HG03575 (cell line): ENCODE results near the gene HDAC10.

Experiments
- ATAC-seq: cut with Tn5 transposase; IDR thresholded peaks from one replicate; pipeline ENCODE4 v1.9.1; 2021; ENCODE audit not compliant: unreplicated experiment, insufficient number of reproducible peaks, low FRiP score; ENCODE audit errors: extremely low read depth

HDAC10 gene

DNA sequence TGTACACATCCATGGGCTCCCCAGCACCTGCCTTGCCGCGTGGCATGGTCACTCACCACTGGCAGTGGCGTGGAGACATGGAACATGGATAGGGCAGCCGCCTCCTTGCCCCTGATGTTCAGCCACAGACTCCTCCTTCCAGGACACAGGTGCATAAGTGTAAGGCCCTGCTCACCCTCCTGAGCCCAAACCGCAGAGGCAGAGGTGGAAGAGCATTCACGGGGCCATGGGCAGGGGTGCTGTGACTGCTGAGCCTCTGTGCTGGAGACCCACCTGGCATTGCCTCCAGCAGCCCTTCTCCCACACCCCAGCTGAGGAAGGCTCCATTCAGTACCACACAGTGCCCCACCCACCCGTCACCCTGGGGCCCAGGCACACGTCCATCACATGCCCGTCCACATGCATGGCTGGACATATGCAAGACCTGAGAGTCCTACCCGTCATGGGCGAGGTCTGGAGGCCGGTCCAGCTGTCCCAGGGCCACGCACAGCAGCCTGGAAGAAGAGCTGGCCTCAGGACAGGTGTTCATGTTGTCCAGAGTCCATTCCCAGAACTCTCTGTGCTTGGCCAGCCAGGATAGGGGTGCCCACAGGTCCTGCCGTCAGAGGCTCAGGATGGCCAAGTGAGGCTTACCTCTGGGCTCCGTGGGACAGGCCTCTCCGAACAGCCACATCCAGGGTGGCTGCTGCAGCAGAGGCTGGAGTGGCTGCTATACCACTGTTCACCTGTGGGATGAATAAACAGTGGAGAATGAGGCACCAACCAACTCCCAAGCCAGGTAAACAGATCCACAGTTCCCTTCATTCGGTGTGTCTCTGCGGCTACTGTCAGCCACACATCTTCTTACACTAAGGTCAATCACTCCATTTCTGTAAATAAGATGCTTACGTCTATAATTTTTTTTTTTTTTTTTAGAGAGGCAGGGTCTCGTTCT is 4.6 kb downstream of the HDAC10 start:
- no peak for ATAC-seq

DNA sequence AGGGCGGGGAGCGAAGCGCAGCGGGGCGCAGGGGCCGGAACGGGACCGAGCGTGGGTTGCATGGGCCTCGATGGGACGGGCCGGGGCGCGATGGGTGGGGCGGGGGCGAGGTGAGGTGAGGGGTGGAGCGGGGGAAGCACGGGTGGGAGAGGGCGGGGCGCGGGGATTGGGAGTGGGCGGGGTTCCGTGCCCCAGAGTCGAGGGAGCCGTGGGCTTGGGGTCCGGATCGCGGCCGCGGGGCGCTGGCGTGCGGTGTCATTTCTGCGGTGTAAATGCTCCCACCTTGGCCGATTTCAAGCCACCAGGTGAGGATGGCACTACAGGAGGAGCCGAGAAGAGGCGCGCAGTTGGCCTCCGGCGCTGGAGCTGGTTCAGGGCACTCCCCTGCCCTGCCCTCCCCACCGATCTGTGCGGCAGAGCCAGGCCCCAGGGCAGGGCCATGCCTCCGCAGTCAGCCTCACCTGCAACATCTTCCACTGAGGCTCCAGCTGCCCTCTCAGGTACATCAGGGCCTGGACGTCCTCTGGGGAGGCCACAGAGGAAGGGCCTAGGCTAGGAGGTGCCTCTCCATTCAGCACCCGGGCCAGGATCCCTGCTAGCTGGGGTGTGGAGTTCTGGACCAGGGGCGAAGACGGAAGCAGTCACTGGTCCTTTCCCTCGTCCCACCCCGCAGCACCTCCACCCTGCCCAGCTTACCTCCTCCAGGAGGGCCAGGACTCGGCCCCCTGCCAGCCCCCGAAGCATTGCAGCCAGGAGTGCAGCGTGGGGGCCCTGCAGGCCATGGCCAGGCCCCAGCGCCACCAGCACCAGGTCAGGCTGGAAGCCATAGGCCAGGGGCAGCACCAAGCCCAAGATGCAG is 5.6 kb downstream of the HDAC10 start:
- ATAC-seq: no peak

DNA sequence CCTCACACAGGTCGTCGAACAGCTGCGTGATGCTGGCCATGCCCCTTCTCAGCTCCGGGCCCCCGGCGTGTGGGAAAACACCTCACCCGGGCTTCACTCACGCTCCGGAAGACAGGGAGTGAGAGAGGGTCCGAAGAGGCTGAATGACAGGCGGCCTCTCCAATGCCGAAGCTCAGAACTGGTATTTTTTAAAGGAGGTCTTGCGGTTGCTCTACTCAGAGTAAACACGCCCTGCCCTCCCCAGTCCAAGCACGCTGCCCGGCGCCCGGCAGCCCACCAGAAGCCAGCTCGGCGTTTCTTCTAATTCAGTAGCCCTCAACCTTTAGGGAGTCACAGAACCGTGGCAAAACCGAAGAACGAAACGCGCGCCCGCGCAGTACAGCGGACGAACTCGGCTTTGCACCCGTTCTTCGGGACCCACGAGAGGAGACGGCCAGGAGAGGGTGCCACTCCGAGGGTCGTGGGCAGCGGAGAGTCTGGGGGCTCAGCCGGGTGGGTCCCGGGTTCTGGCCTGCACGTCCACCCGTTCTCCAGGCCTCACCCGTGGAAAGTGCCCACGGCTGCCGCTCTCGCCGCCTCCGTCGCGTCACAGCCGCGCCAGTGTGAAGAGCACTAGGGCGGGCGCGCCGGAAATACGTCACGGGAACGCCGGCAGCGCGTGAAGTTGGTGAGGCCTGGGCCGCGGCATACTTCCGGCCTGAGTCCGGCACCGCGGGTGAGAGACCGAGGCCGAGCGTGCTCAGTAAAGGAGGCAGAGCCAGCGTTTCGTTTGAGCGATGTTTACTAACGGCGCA is 6.4 kb downstream of the HDAC10 start, which contains the start of gene TUBGCP6:
TSS of gene TUBGCP6 (minus strand) at position 604 of the 794 bp plus-strand sequence. CDS start at position 40, 564 bp downstream.
- peak; percentile 34 for ATAC-seq

- ATAC-seq: no peak
These were observed 7.2 kb downstream of the HDAC10 start for GRCh38 chr22:50243685-50244419.

GRCh38 chr22:50242406-50242949 is 8.6 kb downstream of the HDAC10 start:
- no peak for ATAC-seq

DNA sequence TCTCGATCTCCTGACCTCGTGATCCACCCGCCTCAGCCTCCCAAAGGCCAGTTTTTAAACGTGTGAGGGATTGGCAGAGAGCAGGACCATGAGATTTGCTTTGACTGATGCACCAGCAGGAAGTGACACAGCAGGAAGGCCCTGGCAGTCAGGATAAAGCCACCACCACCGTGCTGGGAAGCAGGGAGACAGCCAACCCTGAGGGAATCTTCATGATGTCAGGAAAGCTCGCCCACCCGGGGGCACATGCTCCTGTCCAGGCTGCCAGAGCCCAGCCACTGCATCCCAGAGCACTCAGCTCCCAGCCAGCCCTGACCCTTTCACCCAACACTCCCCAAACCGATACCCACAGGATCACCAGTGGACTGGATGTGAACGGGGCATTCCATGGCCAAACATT is 12.3 kb downstream of the HDAC10 start:
- no peak for ATAC-seq

DNA sequence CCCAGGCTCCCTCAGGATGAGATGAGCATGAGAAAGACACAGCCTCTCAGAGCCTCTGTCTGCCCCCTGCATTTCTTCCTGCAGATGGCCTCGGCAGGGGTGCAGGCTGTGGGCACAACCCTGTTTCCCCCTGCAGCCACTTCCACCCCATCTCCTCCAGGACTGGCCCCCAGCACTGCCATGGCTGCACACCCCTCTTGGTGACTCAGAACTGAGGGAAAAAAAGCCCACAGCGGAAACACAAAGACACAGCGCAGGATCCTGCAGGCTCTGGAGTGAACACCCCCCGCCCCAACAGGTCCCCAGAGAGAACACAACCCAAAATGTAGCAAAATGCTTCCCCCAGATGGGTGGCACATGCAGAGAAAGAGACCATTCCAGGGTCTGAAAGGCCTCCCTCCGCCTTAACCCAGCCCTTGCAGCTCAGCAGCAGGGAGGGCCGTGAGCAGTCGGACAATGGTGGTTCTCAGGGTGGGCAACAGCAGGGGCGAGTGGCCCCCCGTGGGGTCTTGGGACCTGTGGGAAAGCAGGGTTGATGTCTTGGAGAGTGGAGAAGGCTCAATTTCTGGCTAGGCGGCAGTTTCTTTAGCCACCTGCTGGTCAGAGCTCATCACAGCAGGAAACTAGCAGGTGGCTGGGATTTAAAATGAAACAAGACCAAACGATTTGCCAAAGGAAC is 14.2 kb downstream of the HDAC10 start:
- ATAC-seq: no peak

- ATAC-seq: no peak
These were observed 17.8 kb downstream of the HDAC10 start for GRCh38 chr22:50233223-50233622.

GRCh38 chr22:50232481-50233151 is 18.4 kb downstream of the HDAC10 start:
- no peak for ATAC-seq

DNA sequence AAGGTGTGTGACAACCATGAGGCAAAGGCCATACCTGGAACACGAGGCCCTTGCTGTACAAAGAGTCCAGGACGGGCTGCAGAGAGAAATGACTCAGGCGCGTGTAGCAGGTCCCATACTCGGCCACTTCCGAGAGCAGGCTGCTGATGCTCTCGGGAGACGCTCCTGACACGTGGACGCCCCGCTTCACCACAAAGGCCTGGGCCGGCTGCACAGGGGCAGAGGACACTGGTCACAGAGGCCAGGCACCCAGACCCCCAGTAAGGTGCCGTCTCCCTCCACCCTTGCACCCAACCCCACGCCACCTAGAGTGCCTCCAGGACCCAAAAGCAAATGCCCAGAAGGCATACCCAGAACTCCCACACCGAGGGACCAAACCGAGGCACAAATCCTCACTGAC is 21.7 kb downstream of the HDAC10 start:
- ATAC-seq: no peak

DNA sequence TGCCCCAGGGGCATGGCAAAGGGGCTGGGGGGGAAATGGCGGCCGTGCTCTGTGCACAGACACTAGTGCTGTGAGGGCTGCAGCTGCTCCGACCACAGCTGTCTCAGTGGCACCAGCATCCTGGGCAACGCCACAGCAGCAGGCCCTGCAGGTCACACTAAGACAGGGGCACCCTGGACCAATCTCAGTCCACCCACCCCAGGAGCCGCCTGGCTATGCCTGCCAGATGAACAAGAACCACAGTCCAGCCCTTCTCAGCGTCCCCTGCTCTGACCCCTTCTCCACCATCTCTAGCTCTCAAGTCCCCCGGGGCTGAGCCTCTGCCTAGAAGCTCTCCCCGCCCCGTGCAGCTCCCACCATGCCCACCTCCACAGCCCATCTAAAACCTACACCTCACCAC is 22.7 kb downstream of the HDAC10 start:
- no peak for ATAC-seq

DNA sequence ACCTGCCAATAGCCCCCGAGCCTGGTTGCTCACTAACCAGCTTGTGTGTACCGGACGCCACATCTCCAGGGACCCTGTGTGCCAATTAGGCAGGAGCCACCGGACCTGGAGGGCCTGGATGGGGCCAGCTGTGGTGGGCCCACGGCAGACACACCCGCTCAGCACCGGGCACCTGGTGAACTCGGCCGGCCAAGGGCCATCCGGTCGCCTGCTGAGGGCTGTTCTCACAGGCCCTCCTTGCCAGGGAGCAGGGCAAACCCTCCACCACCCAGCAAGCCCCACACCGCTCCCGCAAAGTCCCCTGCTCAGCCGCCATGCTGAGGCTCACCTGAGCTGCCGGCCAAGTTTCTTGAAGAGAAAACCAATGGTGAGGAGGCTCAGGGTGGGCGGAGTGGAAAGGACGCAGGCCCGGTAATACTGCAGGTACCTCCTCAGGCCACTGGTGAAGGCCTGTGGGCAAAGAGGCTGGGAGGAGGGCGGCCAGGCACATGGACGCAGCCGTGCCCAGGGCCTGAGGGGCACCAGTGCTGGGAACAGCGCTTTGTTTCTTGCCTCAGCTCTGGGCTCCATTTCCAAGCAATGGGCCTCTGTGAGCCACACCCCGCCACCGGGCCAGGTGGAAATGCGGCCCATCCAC is 23.4 kb downstream of the HDAC10 start:
- ATAC-seq: no peak

DNA sequence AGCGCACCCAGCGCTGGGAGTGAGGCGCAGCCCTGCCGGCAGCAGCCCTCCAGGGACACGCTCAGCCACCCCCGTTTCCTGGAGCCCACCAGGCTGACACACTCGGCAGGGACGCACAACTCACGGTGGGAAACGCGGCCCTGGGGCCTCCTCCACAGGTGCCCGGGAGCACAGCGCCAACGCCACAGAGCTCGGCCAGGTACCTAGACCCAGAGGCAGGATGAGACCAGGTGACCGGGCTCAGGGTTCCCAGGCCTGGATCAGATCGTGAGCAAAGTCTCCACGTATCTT is 24.2 kb downstream of the HDAC10 start:
- ATAC-seq: no peak

GRCh38 chr22:50226063-50226874 is 24.8 kb downstream of the HDAC10 start:
- no peak for ATAC-seq

DNA sequence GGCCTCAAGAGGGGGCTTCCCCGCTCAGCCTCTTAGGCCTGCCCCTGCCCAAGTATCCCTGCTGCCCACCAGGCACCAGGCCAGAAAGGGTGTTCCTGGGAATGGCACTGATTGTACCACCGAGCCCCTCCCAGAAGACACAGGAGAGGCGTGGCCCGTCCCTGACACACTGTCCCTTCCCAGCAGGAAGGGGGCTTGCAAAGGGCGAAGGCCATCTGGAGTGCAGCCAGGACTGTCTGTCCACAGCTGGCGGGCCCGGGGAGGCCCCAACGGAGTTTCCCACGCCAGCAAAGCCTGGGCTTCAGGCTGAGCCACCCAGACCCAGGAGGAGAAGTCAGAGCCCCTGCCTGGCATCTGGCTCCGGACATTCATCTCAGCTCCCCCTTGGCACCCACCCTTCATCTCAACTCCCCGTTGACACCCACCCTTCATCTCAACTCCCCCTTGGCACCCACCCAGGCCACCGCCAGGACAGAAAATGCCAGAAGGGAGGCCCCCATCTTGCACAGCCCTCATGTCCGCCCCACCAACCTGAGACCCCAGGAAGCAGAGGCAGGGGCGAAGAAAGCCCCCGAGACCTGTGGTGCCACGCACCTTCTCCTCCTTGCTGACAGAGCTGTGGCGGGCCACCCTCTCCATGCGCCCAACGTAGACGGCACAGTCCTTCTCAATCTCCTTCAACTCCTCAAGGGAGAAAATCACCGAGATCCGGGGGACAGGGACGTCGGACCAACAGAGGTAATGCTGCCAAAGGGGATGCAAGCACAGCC is 25.7 kb downstream of the HDAC10 start:
- no peak for ATAC-seq
